GM19372 (cell line): ENCODE data around the gene SDR39U1.

Source experiments
- ATAC-seq: cut with Tn5 transposase; IDR thresholded peaks from one replicate; pipeline ENCODE4 v1.9.1; 2021; ENCODE audit warnings: mild to moderate bottlenecking, low read depth, moderate library complexity; ENCODE audit not compliant: unreplicated experiment

The SDR39U1 gene

DNA sequence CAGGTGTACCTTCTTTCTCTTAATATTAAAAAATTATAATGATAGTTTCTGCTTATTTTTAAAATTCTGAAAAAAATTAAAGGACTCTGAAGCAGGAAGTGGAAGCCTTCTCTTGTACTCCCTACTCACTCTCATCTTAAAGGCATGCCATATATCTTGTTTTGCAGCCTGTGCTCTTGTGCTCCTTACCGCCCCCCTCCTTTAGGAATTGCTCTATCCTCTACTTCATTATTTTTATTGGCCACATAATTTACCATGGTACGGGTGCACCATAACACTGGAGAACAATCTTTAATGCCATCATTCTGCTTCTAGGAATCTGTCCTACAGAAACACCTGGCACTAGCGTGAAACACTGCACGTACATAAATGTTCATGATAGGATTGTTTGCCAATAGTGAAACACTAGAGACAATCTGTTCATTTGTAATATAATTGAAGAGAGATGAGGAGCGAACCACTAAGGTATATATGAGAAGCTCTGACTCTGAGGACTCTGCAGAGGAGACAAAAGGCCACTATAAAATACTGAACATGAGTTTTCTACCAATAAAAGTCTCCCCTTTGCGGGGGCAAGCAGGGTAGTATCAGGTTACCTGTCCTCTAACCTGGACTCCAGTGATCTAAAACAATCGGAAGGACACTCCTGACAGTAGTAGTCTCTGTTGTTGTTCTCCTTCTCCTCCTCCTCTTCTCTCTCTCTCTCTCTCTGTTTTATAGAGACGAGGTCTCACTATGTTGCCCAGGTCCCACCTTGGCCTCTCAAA is 50.1 kb downstream of the SDR39U1 start:
- ATAC-seq, result no peak

DNA sequence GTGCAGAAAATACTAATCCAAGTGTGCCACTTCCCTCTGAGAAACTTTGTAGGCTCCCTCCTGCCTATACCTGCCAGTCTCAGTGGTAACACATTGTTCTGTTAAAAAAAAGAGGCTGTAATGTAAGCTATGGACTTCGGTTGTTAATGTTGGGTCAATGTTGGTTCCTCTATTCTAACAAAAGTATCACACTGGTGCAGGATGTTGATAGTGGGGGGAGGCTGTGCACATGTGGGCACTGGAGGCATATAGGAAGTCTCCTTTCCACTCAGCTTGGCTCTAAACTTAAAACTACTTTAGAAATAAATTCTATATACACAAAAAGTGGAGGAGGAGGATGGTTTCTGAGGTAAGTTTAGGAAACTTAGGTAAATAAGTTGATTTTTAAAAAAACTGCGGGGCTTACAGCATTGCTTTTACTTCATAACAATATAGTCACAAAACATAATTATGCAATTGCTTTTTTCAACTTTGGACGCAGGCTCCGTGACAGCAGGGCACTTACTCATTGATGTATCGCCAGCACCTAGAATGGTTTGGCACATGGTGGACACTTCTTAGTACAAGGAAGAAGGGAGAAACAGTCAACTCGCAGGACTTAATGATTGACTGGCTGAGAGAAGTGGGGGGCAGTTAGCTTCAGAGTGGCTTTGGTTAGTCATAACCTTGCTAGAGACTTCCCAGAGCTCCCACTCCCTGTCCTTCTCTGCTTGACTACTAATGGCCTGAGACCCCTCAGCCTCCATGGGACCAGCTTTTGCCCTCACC is 51.7 kb downstream of the SDR39U1 start:
- no peak for ATAC-seq
